Nucleus accumbens (tissue), 56 donors: ENCODE data around the gene C16orf90.
"Not testable (repeated sequence)": the region's sequence is repeated elsewhere in the genome, so short reads cannot be mapped to it uniquely, and the experiment has no call there.

Experiments
- DNase-seq, 56 donors: peaks; one replicate each; lab custom pipeline; 2025; lab: John Stamatoyannopoulos, UW

The C16orf90 gene

DNA sequence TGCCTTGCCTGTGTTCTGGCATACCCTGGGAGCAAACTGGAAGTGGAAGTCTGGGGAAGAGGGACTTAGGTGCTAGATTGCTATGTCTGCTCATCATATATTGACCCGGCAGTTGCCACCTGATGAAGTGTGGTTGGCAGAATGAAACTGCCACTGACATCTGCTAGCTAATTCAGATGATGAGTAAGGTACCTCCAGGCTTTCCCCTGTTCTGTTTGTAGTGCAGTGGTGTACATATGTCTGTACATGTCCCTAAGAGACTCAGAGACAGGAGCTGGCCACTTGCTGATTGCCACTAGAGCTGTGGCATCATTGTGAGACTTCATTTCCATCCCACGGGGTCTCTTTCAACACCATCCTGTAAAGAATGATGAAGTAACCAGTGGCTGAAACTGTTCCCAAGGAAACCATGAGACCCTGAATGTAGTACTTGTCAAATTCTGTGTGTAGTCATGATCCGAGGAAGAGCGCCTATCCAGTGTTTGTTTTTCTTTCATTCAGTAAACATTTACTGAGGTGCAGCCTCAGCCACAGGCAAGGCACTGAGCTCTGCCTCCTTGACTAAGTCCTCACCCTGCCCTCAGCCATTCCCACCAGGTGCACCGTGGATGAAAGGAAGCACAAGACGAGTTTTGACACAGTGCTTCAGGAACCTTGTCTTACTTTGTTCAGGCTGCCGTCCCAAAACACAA lies 18.7 kb upstream of the C16orf90 start:
- DNase-seq: no peak

DNA sequence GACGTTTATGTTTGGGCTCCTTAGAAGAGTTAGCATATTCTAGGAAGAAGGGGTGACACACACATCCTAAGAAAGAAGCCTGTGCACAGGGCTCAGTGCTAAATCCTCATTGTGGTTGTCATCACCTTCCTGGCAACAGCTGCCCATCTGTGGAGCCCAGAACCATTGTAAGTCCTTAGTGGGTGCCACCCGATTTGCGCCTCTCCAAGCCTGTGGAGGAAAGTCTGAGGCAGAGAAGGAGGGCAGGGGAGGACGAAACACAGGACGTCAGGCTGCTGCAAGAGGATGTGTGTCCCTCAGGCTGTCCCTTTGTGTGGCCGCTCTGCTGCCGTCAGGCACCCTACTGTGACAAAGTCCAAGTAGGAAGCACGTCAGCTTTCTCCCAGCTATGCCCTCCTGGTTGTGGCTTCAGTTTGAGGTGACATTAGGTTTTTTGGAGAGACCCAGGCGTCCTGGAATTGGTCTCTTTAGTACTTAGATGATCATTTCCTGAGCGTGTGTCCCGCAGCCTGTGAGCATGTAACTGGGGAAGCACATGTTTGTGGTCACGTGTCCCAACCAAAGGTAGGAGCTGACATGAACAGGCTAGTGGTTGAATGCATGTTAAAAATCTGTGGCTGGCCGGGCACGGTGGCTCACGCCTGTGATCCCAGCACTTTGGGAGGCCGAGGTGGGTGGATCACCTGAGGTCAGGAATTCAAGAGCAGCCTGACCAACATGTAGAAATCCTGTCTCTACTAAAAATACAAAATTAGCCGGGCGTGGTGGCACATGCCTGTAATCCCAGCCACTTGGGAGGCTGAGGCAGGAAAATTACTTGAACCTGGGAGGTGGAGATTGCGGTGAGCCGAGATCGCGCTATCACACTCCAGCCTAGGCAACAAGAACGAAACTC lies 16.2 kb upstream of the C16orf90 start:
- no peak for DNase-seq

DNA sequence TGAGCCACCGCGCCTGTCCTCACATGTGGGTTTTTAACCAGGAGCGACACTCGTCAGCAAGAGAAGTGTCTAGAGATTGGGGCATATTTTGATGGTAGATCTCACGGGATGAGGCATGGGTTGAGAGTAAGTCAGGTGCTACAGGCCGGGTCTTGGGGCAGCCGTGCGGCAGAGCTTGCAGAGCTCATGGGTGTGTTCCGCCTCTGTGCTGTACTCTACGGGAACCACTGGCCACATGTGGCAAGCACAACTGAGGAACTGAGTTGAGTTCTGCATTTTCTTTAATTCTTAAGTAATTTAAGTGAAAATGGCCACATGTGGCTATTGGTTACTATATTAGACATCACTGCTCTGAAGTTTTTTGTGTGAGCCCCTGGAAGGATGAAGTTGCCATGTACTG lies 15.1 kb upstream of the C16orf90 start:
- no peak for DNase-seq

DNA sequence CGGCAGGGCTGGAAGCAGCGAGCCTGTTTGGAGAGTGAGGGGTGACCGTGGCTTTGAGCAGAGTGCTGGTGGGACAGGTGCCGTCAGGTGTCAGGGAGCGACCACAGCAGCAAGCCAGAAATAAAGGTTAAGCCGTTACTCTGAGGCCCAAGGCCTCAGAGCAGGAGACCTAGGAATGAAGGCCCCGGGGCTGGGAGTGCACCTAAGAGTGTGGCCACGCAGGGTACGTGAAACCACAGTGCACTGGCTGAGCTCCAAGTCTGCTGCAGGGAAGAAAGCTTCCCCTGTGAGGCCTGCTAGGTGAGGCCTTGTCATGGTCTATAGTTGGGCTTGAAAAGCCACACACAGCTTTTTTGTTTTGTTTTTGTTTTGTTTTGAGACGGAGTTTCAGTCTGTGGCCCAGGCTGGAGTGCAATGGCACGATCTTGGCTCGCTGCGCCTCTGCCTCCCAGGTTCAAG lies 14.2 kb upstream of the C16orf90 start:
- no peak for DNase-seq

DNA sequence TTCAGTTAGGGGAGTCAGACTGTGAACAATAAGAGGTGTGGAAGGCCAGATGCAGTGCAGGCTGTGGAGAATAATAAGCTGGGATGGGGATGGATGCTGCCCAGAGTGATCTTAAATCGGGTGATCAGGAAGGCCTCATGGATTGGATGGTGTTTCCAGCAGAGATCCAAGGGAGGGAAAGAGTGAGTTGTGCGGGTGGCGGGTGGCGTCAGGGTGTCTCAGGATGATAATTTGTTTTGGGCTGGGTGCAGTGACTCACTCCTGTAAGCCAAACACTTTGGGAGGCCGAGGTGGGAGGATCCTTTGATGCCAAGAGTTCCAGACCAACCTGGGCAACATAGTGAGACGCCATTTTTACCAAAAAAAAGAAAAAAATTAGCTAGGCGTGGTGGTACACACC lies 13.4 kb upstream of the C16orf90 start:
- DNase-seq: no peak

DNA sequence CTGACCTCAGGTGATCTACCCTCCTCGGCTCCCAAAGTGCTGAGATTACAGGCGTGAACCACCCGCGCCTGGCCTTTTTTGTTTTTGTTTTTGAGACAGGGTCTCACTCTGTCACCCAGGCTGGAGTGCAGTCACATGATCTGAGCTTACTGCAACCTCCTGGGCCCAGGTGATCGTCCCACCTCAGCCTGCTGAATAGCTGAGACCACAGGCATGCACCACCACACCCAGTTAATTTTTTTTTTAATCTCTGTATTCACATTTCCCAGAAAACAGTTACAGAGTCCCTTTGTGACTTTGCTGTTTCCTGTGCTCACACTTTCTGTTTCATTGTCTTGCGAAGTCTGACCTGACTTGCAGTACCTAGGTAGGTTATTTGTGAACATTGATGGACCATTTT lies 8.2 kb upstream of the C16orf90 start:
- no peak for DNase-seq

DNA sequence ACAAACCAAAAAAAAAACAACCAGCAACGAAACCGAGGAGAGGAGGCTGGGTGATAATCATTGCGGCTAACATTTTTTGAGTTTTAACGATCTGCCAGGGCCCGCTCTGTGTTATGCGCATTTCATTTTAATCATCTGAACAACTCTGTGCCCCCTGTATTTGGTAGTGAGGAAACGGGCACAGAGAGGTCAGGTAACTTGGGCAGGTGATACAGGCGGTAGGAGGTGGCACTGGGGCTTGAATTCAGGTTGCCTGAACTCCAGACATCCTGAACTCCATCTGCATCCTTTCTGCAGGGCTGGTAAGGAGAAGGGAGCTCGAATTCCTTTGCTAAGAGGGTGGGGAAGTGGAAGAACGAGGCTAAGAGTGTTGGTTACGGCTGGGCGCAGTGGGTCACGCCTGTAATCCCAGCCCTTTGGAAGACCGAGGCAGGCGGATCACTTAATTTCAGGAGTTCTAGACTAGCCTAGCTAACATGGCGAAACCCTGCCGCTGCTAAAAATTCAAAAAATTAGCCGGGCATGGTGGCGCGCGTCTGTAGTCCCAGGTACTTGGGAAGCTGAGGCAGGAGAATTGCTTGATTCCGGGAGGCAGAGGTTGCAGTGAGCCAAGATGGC lies 6.6 kb upstream of the C16orf90 start:
- DNase-seq: no peak

DNA sequence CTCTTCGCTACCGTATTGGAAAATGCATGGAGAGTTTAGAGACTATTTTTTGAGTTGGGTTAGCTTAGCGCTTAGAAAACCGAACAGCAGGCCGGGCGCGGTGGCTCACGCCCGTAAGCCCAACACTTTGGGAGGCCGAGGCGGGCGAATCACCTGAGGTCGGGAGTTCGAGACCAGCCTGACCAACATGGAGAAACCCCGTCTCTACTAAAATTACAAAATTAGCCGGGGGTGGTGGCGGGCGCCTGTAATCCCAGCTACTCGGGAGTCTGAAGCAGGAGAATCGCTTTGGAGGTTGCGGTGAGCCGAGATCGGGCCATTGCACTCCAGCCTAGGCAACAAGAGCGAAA lies 6.1 kb upstream of the C16orf90 start:
- DNase-seq: not testable (repeated sequence)

DNA sequence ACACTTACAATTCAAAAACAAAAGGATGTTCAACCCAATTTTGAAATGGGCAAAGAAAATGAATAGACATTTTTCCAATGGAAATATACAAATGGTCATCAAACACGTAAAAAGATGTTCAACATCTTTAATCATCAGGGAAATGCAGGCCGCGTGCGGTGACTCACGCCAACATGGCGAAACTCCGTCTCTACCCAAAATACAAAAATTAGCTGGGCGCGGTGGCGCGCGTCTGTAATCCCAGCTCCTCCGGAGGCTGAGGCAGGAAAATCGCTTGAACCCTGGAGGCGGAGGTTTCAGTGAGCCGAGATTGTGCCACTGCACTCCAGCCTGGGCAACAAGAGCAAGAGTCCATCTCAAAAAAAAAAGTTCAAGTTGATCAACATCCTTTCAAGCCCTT lies 3.7 kb upstream of the C16orf90 start:
- DNase-seq: no peak

DNA sequence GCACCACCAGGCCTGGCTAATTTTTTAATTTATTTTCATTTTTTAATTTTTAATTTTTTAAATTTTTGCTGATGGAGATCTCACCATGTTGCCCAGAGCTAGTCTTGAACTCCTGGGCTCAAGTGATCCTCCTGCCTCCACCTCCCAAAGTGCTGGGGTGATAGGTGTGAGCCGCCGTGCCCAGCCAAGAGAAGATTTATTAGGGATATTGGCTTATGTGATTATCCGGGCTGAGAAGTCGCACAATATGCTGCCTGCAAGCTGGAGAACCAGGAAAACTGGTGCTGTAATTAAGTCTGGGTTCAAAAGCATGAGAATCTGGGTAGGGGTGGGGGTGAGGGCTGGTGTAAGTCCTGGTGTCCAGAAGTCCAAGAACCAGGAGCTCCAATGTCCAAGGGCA lies 2.5 kb upstream of the C16orf90 start:
- no peak for DNase-seq

DNA sequence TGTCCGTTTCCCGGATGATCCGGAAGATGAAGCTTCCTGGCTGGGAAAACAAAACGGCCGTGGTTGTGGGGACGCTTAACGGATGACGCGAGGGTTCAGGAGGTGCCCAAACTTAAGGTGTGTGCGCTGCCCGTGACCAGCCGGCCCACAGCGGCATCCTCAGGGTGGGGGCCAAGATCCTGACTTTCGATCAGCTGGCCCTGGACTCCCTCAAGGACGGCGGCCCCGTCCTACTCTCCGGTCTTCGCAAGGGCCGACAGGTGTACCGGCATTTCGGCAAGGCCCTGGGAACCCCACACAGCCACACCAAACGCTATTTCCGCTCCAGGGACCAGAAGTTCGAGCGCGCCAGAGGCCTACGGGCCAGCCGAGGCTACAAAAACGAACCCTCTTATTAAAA lies 1.1 kb upstream of the C16orf90 start:
- no peak for DNase-seq

DNA sequence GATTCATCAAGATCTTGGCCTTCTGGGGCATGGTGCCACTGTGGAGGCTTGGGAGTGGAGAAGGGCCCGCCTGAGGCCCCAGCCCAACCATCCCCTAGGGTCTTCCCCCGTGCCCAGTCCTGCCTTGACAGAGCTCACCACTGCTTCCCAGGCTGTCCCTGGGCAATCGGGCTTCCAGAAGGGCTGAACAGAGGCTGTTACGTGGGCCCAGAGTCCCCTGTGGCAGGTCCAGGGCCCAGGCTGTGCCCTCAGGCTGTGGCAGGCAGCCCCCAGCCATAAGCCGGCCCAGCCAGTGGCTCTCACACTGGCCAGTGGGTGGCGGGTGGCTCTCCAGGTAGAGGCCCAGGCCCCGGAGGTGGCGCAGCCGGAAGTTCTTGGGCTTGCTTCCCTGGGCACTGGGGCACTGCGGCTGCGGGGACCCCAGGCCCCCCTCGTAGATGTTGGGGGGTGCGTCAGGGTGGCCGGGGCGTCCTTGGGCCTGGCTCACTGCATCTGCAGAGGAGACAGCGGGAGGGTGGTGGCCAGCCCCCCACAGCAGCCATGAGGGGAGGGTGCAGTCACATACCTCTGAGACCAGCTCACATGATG lies 809 bp downstream of the C16orf90 start:
- no peak for DNase-seq

DNA sequence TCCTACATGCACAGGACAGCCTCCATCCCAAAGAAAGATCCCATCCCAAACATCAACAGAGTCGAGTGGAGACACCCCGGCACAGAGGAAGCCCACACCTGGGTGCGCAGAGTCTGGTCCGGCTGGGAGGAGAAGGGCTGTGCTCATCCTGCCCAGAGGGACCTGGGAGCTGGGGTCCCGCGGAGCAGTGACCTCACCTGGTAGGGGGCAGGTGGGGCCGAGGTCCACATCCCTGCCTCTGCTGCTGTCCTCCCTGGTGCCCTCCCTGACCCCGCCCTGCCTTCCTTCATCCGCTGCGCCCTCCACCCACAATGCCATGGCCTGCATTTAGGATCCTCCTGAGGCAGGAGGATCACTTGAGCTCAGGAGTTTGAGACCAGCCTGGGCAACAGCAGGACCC lies 2.9 kb downstream of the C16orf90 start:
- no peak for DNase-seq

DNA sequence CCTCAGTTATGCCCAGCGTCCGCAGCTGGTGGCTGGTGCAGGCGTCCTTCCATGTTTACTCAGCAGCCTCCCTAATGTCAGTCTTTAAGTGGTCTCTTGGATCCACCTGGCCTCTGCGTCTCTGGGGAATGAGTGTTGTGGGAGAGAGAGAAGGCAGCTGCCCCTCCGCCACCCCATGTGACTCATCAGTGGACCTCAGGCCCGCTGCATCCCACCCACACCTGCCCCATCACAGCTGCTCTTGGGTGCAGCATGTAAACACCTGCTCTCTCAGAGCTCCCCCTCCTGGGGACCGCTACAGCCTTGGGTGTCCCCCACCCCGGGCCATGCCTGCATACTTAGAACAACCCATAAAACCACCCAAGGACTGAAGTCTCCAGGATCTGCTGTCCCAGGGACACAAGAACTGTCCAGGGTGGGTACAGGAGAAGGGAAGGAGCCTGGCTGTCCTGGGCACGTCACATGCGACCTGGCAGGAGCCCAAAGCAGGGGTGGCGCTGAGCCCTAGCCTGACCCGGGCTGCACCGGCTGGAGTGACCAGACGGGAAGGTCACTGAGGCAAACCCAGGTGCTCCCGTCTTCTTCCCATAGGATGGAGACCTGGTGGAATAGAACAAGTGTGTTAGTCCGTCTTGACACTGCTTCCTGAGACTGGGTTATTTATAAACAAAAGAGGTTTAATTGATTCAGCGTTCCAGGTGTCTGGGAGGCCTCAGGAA lies 4.2 kb downstream of the C16orf90 start:
- DNase-seq: no peak

DNA sequence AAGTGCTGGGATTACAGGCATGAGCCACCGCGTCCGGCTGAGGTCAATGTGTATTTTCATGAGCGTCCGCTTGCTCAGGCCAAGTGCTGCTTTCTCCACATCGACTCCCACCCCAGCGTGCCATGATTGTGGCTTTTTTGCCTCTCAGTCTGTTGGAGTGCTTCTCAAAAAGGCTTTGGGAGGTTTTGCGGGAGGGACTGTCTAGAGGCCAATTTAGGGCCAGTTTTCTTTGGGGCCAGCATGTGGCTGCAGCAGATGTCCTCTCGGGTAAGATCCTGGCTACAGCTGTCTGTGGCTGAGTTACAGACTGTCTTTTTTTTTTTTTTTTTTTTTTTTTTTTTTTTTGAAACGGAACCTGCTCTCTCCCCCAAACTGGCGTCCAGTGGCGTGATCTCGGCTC lies 6.5 kb downstream of the C16orf90 start:
- DNase-seq: no peak

DNA sequence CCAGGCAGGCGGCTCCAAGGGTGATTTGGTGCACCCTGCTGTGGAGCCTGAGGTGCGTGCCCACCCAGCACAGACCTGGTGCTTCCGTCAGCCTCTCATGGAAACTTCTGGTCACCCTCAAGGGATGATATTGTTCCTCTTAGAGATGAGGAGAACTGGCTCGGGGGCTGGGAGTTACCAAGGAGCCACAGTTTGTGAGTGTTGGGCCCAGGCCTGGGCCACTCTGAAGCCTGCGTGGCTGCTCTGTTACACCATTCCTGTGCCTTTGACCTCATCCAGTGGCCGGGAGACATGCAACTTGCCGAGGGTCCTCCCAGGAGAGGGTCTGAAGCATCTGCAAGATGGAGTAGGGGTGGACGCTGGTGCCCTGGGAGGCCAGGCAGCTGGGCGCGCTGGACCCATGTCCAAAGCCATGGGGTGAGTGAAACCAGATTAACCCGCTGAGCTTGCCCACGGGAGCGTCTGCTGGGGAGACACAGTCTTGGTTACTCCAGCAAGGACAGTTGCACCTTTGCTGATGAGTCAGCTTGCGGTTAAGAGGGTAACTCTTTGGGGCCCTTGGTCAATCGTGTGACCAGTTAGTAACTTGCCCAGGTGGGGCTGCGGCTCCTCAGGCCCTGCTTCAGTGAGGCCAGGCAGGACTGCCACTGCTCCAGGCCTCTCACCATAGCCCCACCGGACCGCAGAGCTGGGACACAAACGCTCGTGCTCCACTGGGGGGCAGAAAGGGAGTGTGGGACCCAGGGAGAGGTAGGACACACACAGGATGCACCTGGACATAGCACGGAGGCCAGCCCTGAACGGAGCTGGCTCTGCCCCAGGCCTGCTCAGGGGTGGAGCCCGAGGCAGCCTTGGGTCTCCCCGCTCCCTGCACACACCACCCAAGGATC lies 7.5 kb downstream of the C16orf90 start:
- no peak for DNase-seq

DNA sequence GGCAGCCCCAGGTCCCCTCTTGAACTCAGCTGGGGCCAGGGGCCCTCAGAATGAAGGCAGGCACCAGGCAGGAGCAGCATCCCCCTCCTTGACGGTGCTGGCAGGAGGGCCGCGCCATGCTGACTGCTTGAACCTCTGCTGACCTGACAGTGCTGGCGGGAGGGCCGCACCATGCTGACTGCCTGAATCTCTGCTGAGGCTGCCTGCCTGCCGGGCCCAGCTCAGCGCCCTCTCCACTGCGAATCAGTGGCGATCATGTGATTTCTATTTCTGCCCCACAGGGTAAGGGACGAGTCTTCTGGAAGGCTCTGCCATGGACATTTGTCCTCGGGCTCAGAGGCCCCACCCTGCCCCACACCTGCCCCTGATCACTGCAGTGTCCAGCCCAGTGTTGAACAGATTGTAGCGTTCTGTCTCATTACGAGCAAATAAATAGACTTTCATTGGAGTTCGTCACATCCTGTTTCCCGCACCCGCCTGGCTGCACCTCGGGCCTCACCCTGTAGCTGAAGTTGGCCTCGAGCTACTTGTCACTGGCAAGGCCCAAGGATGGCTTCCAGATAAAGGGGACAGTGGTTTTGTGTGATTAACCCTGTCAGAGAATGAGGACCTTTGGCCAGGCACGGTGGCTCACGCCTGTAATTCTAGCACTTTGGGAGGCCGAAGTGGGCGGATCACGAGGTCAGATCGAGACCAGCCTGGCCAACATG lies 8.6 kb downstream of the C16orf90 start:
- DNase-seq: no peak

DNA sequence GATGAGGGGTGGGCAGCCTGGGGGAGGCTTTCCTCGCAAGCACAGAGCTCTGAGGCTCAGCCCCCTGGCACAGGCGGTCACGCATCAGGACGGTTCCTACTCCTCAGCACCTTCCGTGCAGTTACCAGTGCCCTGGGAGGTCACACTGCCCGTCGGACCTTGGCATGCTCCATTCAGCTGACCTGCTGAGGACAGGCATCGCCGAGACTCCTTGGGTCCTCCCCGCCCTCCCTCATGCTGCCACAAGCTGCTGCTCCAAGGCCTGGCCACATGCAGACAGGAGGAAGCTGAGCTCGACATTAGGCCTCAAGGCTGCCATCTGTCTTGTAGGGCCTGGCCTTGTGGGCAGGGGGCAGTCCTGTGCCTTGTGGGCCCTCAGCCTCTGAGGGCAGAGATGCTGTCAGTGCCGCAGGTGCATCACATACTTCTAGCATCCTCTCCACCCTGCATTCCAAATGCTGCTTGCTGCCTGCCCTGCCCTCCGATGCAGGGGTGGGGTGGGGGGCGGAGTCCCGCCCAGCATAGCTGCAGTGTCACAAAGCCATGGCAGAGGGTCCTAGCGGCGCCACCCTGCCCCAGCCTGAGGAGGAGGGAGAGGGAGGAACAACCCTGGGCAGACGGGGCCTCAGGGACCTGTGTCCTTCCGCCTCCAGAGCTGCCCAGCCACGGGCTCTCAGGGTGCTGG lies 9.3 kb downstream of the C16orf90 start:
- DNase-seq: no peak
